ENCODE data around the gene CHST15. TPM values are rescaled to one million over a fixed set of nuclear protein-coding genes. Genes with fewer than 3 reads are reported as not detected.

CHST15 gene
- total and polyA plus RNA-seq, 2 of the 8 experiments (the other 6 are each of a cell fraction or from before 2014, with no cell fraction given) = 8.8 to 9.1 TPM

- TF ChIP-seq RFX5 (IDR thresholded peaks at IDR 0.05; ENCODE audit: borderline replicate concordance, low read depth, low read length) (no peak), TCF12 (IDR thresholded peaks at IDR 0.05; ENCODE audit: low read depth, low read length) (no peak)
Measured at GRCh38 chr10:124060148-124060720, 33.2 kb downstream of the CHST15 start (continued).
